Heart left ventricle (tissue), 13 donors: ENCODE results near the gene POFUT2.

Experiments used
- CTCF ChIP-seq, 12 donors: fragments of 200-600 bp; sonication (generic) in 4 of 12; IDR thresholded peaks; one replicate each; pipeline versions ENCODE4 v1.5.0 to v1.8.0; 2018 to 2022; ENCODE audit warnings: antibody characterized with exemption in 12 of 12, mild to moderate bottlenecking in 5 of 12
- POLR2A ChIP-seq, 2 donors: fragments of 450-650 bp; IDR thresholded peaks; one replicate each; pipeline ENCODE4 v1.6.1; 2017; ENCODE audit warnings: antibody characterized with exemption in 2 of 2, mild to moderate bottlenecking in 2 of 2, moderate library complexity in 2 of 2
- donor health status: ischemic (EF 13 %, LVEDD 7.1; RV severe dilation, severe dysfunction).
- donor health status: DM: no; HTN: yes; CAD: no.
- donor health status: DM: no; HTN: no; CAD: no.
- donor health status: ischemic (EF 25% LVEDD 6.9; RV normal size, moderate dysfunction).
- donor health status: ischemic (EF 25% LVEDD 5.7; RV mildly dilated, moderate dysfunction).
- donor health status: ischemic (EF 35%, LVEDD 5.7; RV mildly dilated, moderate dysfunction).
- donor health status: nonischemic (EF 11% LVEDD 7.7; RV severe dilation, severe dysfunction).
- donor health status: DM: yes; HTN: yes; CAD: no.
- donor health status: PGD.
- donor health status: ischemic (EF 29% LVEDD 5.4; RV normal size, mild dysfunction).
- donor health status: nonischemic (EF 23%, LVEDD 6.1; RV moderate dilation, normal function).

GRCh38 chr21:45300786-45301520 is 13.3 kb upstream of the POFUT2 start:
- TF ChIP-seq POLR2A (IDR thresholded peaks at IDR 0.05) (no peak), CTCF (IDR thresholded peaks at IDR 0.05) (no peak)
